Ectodermal cell (in vitro differentiated cells): ENCODE data around the gene SUV39H1.
A peak's percentile ranks its signal among the peaks of the same experiment; 100 is the strongest.

Experiments used
- H3K27ac ChIP-seq: 2 replicates; pipeline ENCODE4 v1.7.0; 2013; ENCODE audit warnings: mild to moderate bottlenecking, low read depth, low read length; ENCODE audit not compliant: insufficient read depth, poor library complexity, severe bottlenecking
- H3K27me3 ChIP-seq: 2 replicates; pipeline ENCODE4 v1.7.0; 2013; ENCODE audit warnings: mild to moderate bottlenecking, low read length; ENCODE audit not compliant: insufficient read depth, control insufficient read depth, poor library complexity, severe bottlenecking
- H3K36me3 ChIP-seq: one replicate; pipeline ENCODE4 v1.7.0; 2013; ENCODE audit warnings: low read length; ENCODE audit not compliant: control insufficient read depth, insufficient read depth
- H3K4me1 ChIP-seq: one replicate; pipeline ENCODE4 v1.7.0; 2013; ENCODE audit warnings: low read length; ENCODE audit not compliant: control insufficient read depth, insufficient read depth
- H3K4me3 ChIP-seq: 2 replicates; pipeline ENCODE4 v1.7.0; 2013; ENCODE audit warnings: low read depth, low read length, control low read depth; ENCODE audit not compliant: insufficient read depth
- H3K9me3 ChIP-seq: 2 replicates; pipeline ENCODE4 v1.7.0; 2013; ENCODE audit warnings: mild to moderate bottlenecking, low read length, moderate library complexity; ENCODE audit not compliant: control insufficient read depth
- WGBS, 2 experiments: methylation state at CpG; one replicate each; pipeline ENCODE4 v1.1.7; 2013; ENCODE audit warnings: missing lambda C conversion rate in 2 of 2; 5-methylcytosine and 5-hydroxymethylcytosine counted together

SUV39H1 gene

DNA sequence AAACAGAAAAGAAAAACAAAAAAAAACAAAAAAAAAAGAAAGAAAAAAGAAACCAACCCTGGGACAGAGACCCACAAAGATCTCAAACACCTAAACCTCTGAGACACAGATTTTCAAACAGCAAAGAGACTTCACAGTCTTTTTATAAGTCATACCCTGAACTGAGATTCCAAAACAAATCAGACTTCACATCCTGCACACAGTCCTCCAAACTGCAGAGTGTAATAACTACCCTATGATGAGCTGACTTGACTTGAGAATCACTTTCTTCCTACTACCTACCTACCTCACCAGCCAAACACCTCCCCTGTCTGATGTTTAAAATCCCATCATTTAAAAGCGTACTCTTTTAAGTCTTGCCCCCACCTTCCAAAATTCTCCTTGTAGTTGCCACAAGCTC is 39.8 kb downstream of the SUV39H1 start:
- H3K9me3 ChIP-seq = no peaks in the 10 kb centered on the region
- no peaks in the 10 kb centered on the region for H3K36me3 ChIP-seq
- H3K27ac ChIP-seq = no peak overlapping the region
- H3K4me1 ChIP-seq = peaks cover 5% of the 10 kb centered on the region
- 95 to 96% methylated on average over 1 of the region's 1 CpG for WGBS, 2 experiments
- H3K27me3 ChIP-seq = no peaks in the 10 kb centered on the region
- peak overlapping the region; percentile 71 for H3K4me3 ChIP-seq

DNA sequence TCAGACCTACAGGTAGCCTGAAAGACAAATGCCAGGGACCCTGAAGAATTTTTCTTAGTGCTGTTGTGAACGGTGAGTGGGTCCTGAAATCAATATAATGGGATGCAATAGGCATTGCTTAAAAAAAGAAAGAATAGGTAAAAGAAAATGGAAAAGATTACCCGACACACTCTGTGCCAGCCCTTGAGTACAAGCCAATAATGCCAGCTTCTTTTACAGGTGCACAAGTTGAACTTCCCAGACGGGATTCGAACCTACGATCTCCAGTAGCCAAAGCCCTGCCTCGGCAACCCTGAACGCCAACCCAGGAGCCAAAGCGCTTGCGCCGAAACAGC is 40.3 kb downstream of the SUV39H1 start:
- H3K9me3 ChIP-seq = no peaks in the 10 kb centered on the region
- peaks cover 5% of the 10 kb centered on the region for H3K4me1 ChIP-seq
- no peaks in the 10 kb centered on the region for H3K36me3 ChIP-seq
- H3K27me3 ChIP-seq = no peaks in the 10 kb centered on the region
- 13 to 14% methylated on average over 10 of the region's 10 CpGs for WGBS, 2 experiments
- no peak overlapping the region for H3K27ac ChIP-seq
- H3K4me3 ChIP-seq = peak overlapping the region; percentile 71

DNA sequence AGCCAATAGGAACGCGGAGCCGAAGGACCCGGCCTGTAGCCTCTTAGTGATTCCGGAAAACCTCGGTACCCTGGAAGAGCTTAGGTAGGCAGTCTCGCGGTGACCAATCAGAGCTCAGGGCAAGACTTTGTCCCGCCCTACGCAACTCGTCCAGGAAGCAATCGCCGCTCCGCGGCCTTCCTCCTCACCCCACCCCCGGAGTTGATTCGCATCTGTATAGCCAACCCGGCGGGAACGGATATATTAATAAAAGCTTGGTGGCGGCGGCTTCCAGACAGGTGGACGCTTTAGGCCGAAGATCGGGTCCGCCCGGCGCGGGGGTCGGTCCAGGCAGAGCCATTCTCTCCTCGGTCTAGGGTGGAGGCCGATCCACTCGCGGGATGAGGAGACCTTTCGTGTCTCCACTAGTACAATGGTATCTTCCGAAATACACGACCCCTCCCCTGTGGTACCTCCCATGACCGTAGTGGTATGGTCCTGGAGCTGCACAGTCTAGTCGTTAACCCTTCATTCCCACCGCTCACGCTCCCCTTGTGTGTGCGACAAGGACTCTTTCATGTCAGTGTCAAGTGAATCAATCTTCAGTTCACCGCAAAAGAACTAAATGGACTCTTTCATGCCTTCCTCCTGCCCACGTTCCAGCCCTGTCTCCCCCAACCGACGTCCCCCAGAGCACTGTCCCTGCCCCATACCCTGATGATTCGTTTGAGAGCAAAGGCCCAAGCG is 40.8 kb downstream of the SUV39H1 start:
- peak overlapping the region; percentile 90 for H3K27ac ChIP-seq
- H3K4me1 ChIP-seq = peaks cover 5% of the 10 kb centered on the region
- WGBS, 2 experiments = 1% methylated on average over 48 of the region's 48 CpGs
- no peaks in the 10 kb centered on the region for H3K9me3 ChIP-seq
- H3K36me3 ChIP-seq = no peaks in the 10 kb centered on the region
- H3K27me3 ChIP-seq = no peaks in the 10 kb centered on the region
- peak overlapping the region; percentile 71 for H3K4me3 ChIP-seq

DNA sequence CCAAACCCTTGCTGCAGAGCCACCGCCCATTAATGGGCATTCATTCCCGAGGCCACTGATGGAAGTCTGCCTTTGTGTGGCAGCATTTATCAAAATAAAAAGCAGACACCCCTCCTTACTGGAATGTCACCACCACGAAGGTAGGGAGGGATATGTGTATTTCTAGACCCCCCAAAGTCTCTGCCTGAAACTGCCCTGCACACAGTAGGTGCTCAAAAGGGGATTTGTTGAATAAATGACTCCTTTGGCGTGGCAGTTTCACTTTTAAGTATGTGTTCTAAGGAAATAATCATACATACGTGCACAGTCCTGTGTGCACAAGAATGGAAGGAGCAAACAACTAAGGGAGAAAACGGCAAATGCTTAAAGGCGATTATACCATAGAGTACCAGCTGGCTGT is 41.4 kb downstream of the SUV39H1 start:
- Histone ChIP-seq H3K4me1 (peaks cover 5% of the 10 kb centered on the region), H3K9me3 (no peaks in the 10 kb centered on the region), H3K27ac (peak overlapping the region; percentile 36), H3K36me3 (no peaks in the 10 kb centered on the region), H3K4me3 (peak overlapping the region; percentile 71), H3K27me3 (no peaks in the 10 kb centered on the region)
- WGBS, 2 experiments = 66 to 74% methylated on average over 6 to 7 of the region's 7 CpGs

- Histone ChIP-seq H3K27ac (no peak overlapping the region), H3K36me3 (no peaks in the 10 kb centered on the region), H3K4me1 (peaks cover 5% of the 10 kb centered on the region), H3K4me3 (no peak overlapping the region), H3K9me3 (no peaks in the 10 kb centered on the region), H3K27me3 (no peaks in the 10 kb centered on the region)
- 95% methylated on average over 8 of the region's 8 CpGs for WGBS, 2 experiments
Observed at GRCh38 chrX:48741834-48742233, 45.3 kb downstream of the SUV39H1 start.

- 94 to 100% methylated on average over 1 to 4 of the region's 4 CpGs for WGBS, 2 experiments
Observed at GRCh38 chrX:48745222-48745621, 48.7 kb downstream of the SUV39H1 start.

GRCh38 chrX:48747415-48748016 is 51.0 kb downstream of the SUV39H1 start:
- Histone ChIP-seq H3K27ac (no peak overlapping the region), H3K27me3 (no peaks in the 10 kb centered on the region), H3K4me3 (no peak overlapping the region), H3K4me1 (no peaks in the 10 kb centered on the region), H3K9me3 (no peaks in the 10 kb centered on the region), H3K36me3 (no peaks in the 10 kb centered on the region)
- WGBS, 2 experiments = 81 to 86% methylated on average over 8 of the region's 8 CpGs

More at GRCh38 chrX:48745222-48745621, 48.7 kb downstream of the SUV39H1 start:
- no peak overlapping the region for H3K4me3 ChIP-seq
- H3K4me1 ChIP-seq = no peaks in the 10 kb centered on the region
- H3K9me3 ChIP-seq = no peaks in the 10 kb centered on the region
- no peaks in the 10 kb centered on the region for H3K36me3 ChIP-seq
- H3K27me3 ChIP-seq = no peaks in the 10 kb centered on the region
- no peak overlapping the region for H3K27ac ChIP-seq

DNA sequence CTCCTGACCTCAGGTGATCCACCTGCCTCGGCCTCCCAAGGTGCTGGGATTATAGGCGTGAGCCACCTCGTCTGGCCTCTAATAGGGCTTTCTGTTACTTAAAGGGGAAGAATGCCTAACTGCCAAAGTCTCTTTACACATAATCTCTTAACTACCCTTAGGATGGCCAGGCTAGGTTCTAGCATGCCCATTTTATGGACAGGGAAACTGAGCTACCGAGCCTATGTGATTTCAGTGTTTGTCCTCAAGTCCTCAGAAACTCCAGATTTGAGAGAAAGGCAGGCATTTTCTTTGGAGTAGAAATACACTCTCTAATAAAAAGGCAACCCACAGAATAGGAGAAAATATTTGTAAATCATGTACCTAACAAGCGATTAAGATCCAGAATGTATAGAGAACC is 52.6 kb downstream of the SUV39H1 start:
- Histone ChIP-seq H3K9me3 (no peaks in the 10 kb centered on the region), H3K27ac (no peak overlapping the region)
- WGBS, 2 experiments = 88 to 97% methylated on average over 4 of the region's 5 CpGs

GRCh38 chrX:48751343-48751742 is 54.8 kb downstream of the SUV39H1 start:
- no peak overlapping the region for H3K4me3 ChIP-seq
- 81 to 94% methylated on average over 3 of the region's 3 CpGs for WGBS, 2 experiments
- no peak overlapping the region for H3K27ac ChIP-seq

More for the DNA sequence above, 52.6 kb downstream of the SUV39H1 start:
- Histone ChIP-seq H3K36me3 (no peaks in the 10 kb centered on the region), H3K27me3 (no peaks in the 10 kb centered on the region), H3K4me3 (no peak overlapping the region), H3K4me1 (no peaks in the 10 kb centered on the region)

GRCh38 chrX:48752498-48752897 is 56.0 kb downstream of the SUV39H1 start:
- Histone ChIP-seq H3K9me3 (no peaks in the 10 kb centered on the region), H3K36me3 (no peaks in the 10 kb centered on the region), H3K27me3 (no peaks in the 10 kb centered on the region), H3K4me3 (no peak overlapping the region), H3K4me1 (no peaks in the 10 kb centered on the region), H3K27ac (no peak overlapping the region)
- 92 to 96% methylated on average over 7 of the region's 7 CpGs for WGBS, 2 experiments

More at GRCh38 chrX:48751343-48751742, 54.8 kb downstream of the SUV39H1 start:
- no peaks in the 10 kb centered on the region for H3K9me3 ChIP-seq
- no peaks in the 10 kb centered on the region for H3K27me3 ChIP-seq
- H3K4me1 ChIP-seq = no peaks in the 10 kb centered on the region
- H3K36me3 ChIP-seq = no peaks in the 10 kb centered on the region
